Ascending aorta (tissue), 2 donors: ENCODE measurements around the gene CSTF3. TPM values are rescaled to one million over a fixed set of nuclear protein-coding genes. Genes with fewer than 3 reads are reported as not detected.

Experiments
- DNase-seq, 2 donors: peaks; one replicate each; pipeline ENCODE4 v3.0.0-alpha.2; 2019; ENCODE audit warnings: low spot score in 2 of 2
- H3K27ac ChIP-seq, 2 donors: fragments of 200-600 bp; sonication (generic); one replicate each; pipeline ENCODE4 v1.5.1; 2016 to 2017; ENCODE audit warnings: mild to moderate bottlenecking in 1 of 2
- H3K27me3 ChIP-seq: fragments of 200-600 bp; sonication (generic); one replicate; pipeline ENCODE4 v1.5.1; 2017
- H3K36me3 ChIP-seq, 2 donors: fragments of 200-600 bp; sonication (generic); one replicate each; pipeline ENCODE4 v1.5.1; 2016
- H3K4me1 ChIP-seq, 2 donors: fragments of 200-600 bp; sonication (generic); one replicate each; pipeline ENCODE4 v1.5.1; 2016 to 2017; ENCODE audit warnings: mild to moderate bottlenecking in 1 of 2
- H3K4me3 ChIP-seq, 2 donors: fragments of 200-600 bp; sonication (generic); one replicate each; pipeline ENCODE4 v1.5.1; 2016 to 2017; ENCODE audit warnings: mild to moderate bottlenecking in 1 of 2
- H3K9me3 ChIP-seq, 2 donors: fragments of 200-600 bp; sonication (generic); one replicate each; pipeline ENCODE4 v1.5.1; 2016
- intact Hi-C: fragments of 100-400 bp; cut with DNase I; formaldehyde crosslinking; loops from one replicate; pipeline ENCODE4 v1.15.1; 2023
- total RNA-seq: library from RNA; depleted of rRNA; stranded (reverse); fragments of >200 nt; gene quantifications from one replicate; pipeline ENCODE4 v1.1.0, GENCODE V29; 2016
- TF ChIP-seq, protein P1 (sequence below), 3 experiments: fragments of 200-600 bp in 2 of 3; fragments of 450-650 bp in 1 of 3; sonication (generic) in 2 of 3; IDR thresholded peaks; one replicate each; pipeline ENCODE4 v1.5.1; 2016 to 2019; ENCODE audit warnings: antibody characterized with exemption in 3 of 3, mild to moderate bottlenecking in 1 of 3, moderate library complexity in 1 of 3

CSTF3 gene
- total RNA-seq, 1 donor from 2014 or later: 3.8 TPM

DNA sequence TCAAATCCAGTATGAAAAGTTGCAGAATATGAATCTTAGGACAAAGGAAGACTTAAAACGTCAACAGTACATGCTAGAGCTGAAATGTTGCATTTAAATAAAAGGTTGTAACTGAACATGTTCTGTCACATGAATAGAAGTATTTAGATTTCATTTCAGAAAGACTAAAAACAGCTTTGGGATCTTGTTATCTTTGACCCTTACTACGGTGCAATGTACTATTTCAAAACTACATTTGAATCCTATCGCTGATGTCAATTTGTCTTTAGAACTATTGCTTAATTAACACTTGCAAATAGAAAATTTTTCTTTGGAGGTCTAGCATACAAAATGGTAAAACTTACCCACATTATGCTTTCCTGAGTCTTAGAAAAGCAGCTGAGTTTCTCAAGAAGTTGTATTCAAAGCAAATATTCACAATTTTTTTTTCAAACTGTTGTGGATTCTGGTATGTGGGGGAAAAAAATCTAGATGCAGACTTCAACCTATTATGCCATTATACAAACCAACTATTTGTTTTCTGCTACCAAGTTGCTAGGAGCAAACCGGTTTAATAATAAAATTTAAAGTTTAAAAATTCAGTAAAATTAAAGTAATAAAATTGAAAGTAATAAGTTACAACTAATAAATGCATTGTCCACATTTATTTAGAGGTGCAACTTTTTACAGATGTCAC lies 25.4 kb downstream of the CSTF3 start:
- Histone ChIP-seq H3K36me3 (peaks cover 8 to 28% of the 10 kb centered on the region in 2 donors), H3K9me3 (no peaks in the 10 kb centered on the region), H3K27me3 (no peaks in the 10 kb centered on the region), H3K27ac (no peak overlapping the region), H3K4me1 (no peaks in the 10 kb centered on the region), H3K4me3 (no peak overlapping the region)
- TF ChIP-seq, protein P1, sequence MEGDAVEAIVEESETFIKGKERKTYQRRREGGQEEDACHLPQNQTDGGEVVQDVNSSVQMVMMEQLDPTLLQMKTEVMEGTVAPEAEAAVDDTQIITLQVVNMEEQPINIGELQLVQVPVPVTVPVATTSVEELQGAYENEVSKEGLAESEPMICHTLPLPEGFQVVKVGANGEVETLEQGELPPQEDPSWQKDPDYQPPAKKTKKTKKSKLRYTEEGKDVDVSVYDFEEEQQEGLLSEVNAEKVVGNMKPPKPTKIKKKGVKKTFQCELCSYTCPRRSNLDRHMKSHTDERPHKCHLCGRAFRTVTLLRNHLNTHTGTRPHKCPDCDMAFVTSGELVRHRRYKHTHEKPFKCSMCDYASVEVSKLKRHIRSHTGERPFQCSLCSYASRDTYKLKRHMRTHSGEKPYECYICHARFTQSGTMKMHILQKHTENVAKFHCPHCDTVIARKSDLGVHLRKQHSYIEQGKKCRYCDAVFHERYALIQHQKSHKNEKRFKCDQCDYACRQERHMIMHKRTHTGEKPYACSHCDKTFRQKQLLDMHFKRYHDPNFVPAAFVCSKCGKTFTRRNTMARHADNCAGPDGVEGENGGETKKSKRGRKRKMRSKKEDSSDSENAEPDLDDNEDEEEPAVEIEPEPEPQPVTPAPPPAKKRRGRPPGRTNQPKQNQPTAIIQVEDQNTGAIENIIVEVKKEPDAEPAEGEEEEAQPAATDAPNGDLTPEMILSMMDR (IDR thresholded peaks at IDR 0.05): no peak
- intact Hi-C loops: no loop called here
- no peak for DNase-seq

DNA sequence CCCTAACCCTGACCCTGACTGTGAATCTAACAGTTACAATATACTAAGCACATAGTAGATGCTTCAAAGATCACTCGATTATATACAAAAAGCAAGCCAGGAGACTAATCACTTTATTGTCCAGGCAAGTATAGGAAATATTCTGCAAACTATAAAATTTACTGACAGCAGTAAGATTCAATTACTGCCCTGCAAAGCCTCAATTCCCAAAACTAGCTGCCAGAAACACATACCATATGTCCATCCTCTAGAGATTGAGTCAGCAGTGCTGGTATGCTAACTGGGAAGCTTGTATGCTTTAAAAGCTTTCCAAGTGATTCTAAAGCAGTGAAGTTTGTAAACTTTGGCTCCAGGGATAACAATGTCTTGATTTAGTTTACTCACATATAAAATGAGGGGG lies 26.1 kb downstream of the CSTF3 start:
- H3K27me3 ChIP-seq: no peaks in the 10 kb centered on the region
- intact Hi-C loops: no loop called here
- no peaks in the 10 kb centered on the region for H3K4me1 ChIP-seq
- DNase-seq: no peak
- no peaks in the 10 kb centered on the region for H3K9me3 ChIP-seq
- H3K36me3 ChIP-seq: peaks cover 8 to 23% of the 10 kb centered on the region in 2 donors
- no peak overlapping the region for H3K4me3 ChIP-seq
- no peak overlapping the region for H3K27ac ChIP-seq
- TF ChIP-seq, protein P1 (IDR thresholded peaks at IDR 0.05): no peak

GRCh38 chr11:33134276-33134675 lies 27.0 kb downstream of the CSTF3 start:
- no peak overlapping the region for H3K4me3 ChIP-seq
- intact Hi-C loops: no loop called here
- no peak for DNase-seq

GRCh38 chr11:33133761-33134160 lies 27.5 kb downstream of the CSTF3 start:
- Histone ChIP-seq H3K27me3 (no peaks in the 10 kb centered on the region), H3K27ac (no peak overlapping the region), H3K9me3 (no peaks in the 10 kb centered on the region), H3K4me1 (no peaks in the 10 kb centered on the region), H3K4me3 (no peak overlapping the region), H3K36me3 (peaks cover 2 to 12% of the 10 kb centered on the region in 2 donors)
- TF ChIP-seq, protein P1 (IDR thresholded peaks at IDR 0.05): no peak
- intact Hi-C loops: no loop called here
- DNase-seq: no peak

More at GRCh38 chr11:33134276-33134675, 27.0 kb downstream of the CSTF3 start:
- Histone ChIP-seq H3K27me3 (no peaks in the 10 kb centered on the region), H3K9me3 (no peaks in the 10 kb centered on the region), H3K27ac (no peak overlapping the region), H3K36me3 (peaks cover 2 to 13% of the 10 kb centered on the region in 2 donors), H3K4me1 (no peaks in the 10 kb centered on the region)
- TF ChIP-seq, protein P1 (IDR thresholded peaks at IDR 0.05): no peak

GRCh38 chr11:33132510-33132909 lies 28.8 kb downstream of the CSTF3 start:
- TF ChIP-seq, protein P1 (IDR thresholded peaks at IDR 0.05): no peak
- Histone ChIP-seq H3K36me3 (peaks cover 2 to 10% of the 10 kb centered on the region in 2 donors), H3K4me3 (no peak overlapping the region), H3K27ac (no peak overlapping the region), H3K9me3 (no peaks in the 10 kb centered on the region), H3K27me3 (no peaks in the 10 kb centered on the region), H3K4me1 (no peaks in the 10 kb centered on the region)
- no peak for DNase-seq
- intact Hi-C loops: no loop called here
